ENCODE results near the gene PCDH17. TPM values are rescaled to one million over a fixed set of nuclear protein-coding genes. Genes with fewer than 3 reads are reported as not detected.

PCDH17 gene
- total and polyA plus RNA-seq, 3 donors from 2014 or later: 21.3 to 27.9 (median 27.2) TPM

- TF ChIP-seq POLR2A (IDR thresholded peaks at IDR 0.05) (no peak), CTCF (IDR thresholded peaks at IDR 0.05) (no peak)
- WGBS, 2 donors: 87 to 88% methylated on average over 6 of the region's 6 CpGs
Measured at GRCh38 chr13:57666131-57666953, 34.8 kb downstream of the PCDH17 start.

GRCh38 chr13:57672168-57672567, 40.6 kb downstream of the PCDH17 start:
- intact Hi-C loops (cut with DNase I; ENCODE audit: low total_unique reads): no loop called here
- TF ChIP-seq POLR2A (IDR thresholded peaks at IDR 0.05): no peak
- no peak for TF ChIP-seq CTCF (IDR thresholded peaks at IDR 0.05)
- Histone ChIP-seq H3K4me1 (no peaks in the 10 kb centered on the region), H3K27ac (no peak overlapping the region), H3K9me3 (no peaks in the 10 kb centered on the region), H3K4me3 (no peak overlapping the region), H3K36me3 (ENCODE audit: low read depth, missing control alignments) (no peaks in the 10 kb centered on the region), H3K27me3 (no peaks in the 10 kb centered on the region)
- DNase-seq: no peak
- WGBS, 2 donors: 88 to 92% methylated on average over 2 of the region's 2 CpGs

More at GRCh38 chr13:57666131-57666953, 34.8 kb downstream of the PCDH17 start:
- no peaks in the 10 kb centered on the region for H3K9me3 ChIP-seq
- H3K4me1 ChIP-seq: no peaks in the 10 kb centered on the region
- H3K27ac ChIP-seq: no peak overlapping the region
- intact Hi-C loops (cut with DNase I; ENCODE audit: low total_unique reads): no loop called here
- H3K4me3 ChIP-seq: no peak overlapping the region
- DNase-seq: no peak
- H3K36me3 ChIP-seq (ENCODE audit: low read depth, missing control alignments): no peaks in the 10 kb centered on the region
- no peaks in the 10 kb centered on the region for H3K27me3 ChIP-seq

DNA sequence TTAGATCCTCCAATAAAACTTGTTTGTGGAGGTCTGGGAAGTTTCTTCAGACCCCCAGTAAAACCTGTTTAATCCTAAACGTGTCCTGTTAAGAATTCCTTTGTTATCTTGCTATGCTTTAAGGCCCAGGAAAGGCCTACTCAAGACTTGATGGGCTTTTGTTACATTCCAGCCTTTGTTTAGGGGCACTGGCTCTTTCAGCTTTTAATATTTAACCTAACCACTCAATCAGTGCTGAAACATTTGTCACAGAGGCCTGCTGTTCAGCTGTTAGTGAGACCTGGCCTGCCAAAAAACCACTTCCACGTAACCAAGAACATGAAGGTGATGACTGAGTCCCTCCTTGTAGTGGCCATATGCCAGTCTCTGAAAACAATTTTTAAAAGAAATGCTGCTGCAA, 41.7 kb downstream of the PCDH17 start:
- H3K36me3 ChIP-seq (ENCODE audit: low read depth, missing control alignments): no peaks in the 10 kb centered on the region
- no peaks in the 10 kb centered on the region for H3K4me1 ChIP-seq
- no peaks in the 10 kb centered on the region for H3K9me3 ChIP-seq
- intact Hi-C loops (cut with DNase I; ENCODE audit: low total_unique reads): no loop called here
- WGBS, 2 donors: 73 to 86% methylated on average over 2 of the region's 2 CpGs
- DNase-seq: no peak
- H3K4me3 ChIP-seq: no peak overlapping the region
- H3K27me3 ChIP-seq: no peaks in the 10 kb centered on the region
- TF ChIP-seq CTCF (IDR thresholded peaks at IDR 0.05): no peak
- TF ChIP-seq POLR2A (IDR thresholded peaks at IDR 0.05): no peak
- H3K27ac ChIP-seq: no peak overlapping the region

DNA sequence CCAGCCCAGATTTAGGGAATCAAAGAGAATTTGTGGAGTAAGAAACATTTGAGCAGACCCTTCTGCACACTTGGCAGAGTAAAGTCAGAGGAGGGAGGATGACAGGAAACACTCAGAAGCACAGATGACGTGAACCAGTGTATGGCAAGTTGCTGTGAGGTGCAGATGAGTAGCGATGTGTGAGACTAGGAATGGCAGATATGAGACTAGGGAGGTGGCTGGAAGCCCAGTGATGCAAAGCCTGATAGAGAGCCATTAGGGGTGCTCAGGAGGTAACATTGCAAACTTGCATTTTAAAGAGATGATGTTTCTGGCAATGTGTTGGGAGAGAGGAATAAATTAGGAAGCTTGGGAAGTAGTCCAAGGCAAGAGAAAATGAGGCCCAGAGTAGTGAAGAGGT, 44.0 kb downstream of the PCDH17 start:
- no peaks in the 10 kb centered on the region for H3K36me3 ChIP-seq (ENCODE audit: low read depth, missing control alignments)
- DNase-seq: no peak

GRCh38 chr13:57680609-57681008, 49.1 kb downstream of the PCDH17 start:
- no peak for TF ChIP-seq POLR2A (IDR thresholded peaks at IDR 0.05)
- no peak for TF ChIP-seq CTCF (IDR thresholded peaks at IDR 0.05)
- 89 to 90% methylated on average over 1 of the region's 1 CpG for WGBS, 2 donors
- Histone ChIP-seq H3K27me3 (no peaks in the 10 kb centered on the region), H3K4me1 (no peaks in the 10 kb centered on the region), H3K4me3 (no peak overlapping the region), H3K9me3 (no peaks in the 10 kb centered on the region), H3K27ac (no peak overlapping the region), H3K36me3 (ENCODE audit: low read depth, missing control alignments) (no peaks in the 10 kb centered on the region)
- DNase-seq: no peak
- intact Hi-C loops (cut with DNase I; ENCODE audit: low total_unique reads): no loop called here

More for the DNA sequence above, 44.0 kb downstream of the PCDH17 start:
- H3K4me3 ChIP-seq: no peak overlapping the region
- no peaks in the 10 kb centered on the region for H3K9me3 ChIP-seq
- no peak for TF ChIP-seq POLR2A (IDR thresholded peaks at IDR 0.05)
- intact Hi-C loops (cut with DNase I; ENCODE audit: low total_unique reads): no loop called here
- no peaks in the 10 kb centered on the region for H3K4me1 ChIP-seq
- H3K27me3 ChIP-seq: no peaks in the 10 kb centered on the region
- H3K27ac ChIP-seq: no peak overlapping the region
- 80 to 87% methylated on average over 2 of the region's 2 CpGs for WGBS, 2 donors
